ENCODE data around the gene LCE3B. TPM values are rescaled to one million over a fixed set of nuclear protein-coding genes. Genes with fewer than 3 reads are reported as not detected.
"Not testable (repeated sequence)": the region's sequence is repeated elsewhere in the genome, so short reads cannot be mapped to it uniquely, and the experiment has no call there.

Gene LCE3B, protein sequence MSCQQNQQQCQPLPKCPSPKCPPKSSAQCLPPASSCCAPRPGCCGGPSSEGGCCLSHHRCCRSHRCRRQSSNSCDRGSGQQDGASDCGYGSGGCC
- polyA plus RNA-seq (ENCODE audit: insufficient read length in 12 of 12): not detected
- long read RNA-seq, donor 1: 0 reads
- long read RNA-seq, donor 2: 0 reads
- long read RNA-seq, donor 3: 0 reads
- long read RNA-seq, donor 4: 0 reads
- long read RNA-seq, donor 5: 0 reads
- long read RNA-seq, donor 6: 0 reads
- long read RNA-seq, donor 7: 0 reads
- long read RNA-seq, donor 8: 0 reads
- long read RNA-seq, donor 9: 0 reads
- long read RNA-seq, donor 10: 0 reads
- long read RNA-seq, donor 11: 0 reads

- DNase-seq: no peak
These were observed at the start of gene LCE3B for GRCh38 chr1:152613511-152613910. Gene LCE3B, plus strand, starts transcription at chr1:152613811. Its CDS starts 0 bp downstream, at chr1:152613811.

- DNase-seq: no peak
These were observed 48.5 kb upstream of the LCE3B start for GRCh38 chr1:152565115-152565514.

DNA sequence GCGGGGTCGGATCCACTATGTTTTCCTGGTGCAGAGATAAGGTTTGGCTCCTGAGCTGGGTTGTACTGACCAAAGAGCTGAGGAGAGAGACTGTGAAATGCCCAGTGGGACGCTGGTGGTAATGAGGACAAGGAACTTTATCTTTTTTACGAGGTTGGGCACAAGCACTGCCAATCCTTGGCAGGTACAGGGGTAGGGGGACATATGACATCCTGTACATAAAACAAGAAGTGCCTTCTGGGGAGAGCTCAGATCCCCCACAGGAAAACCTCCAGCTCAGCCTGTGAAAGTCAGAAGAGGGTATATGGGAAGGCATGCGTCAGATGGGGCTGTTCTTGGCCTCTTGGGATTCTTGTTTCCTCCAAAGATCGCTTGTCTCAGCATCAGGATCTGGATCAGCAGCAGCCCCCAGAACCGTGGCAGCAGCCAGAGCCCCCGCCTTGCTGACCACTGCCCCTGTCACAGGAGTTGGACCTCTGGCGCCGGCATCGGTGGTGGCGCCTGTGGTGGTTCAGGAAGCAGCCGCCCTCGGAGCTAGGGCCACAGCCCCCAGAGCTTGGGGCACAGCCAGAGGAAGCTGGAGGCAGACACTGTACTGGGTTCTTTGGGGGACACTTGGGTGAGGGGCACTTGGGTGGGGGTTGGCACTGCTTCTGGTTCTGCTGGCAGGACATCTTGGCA, 47.9 kb upstream of the LCE3B start:
- no peak for DNase-seq

- no peak for DNase-seq
These were observed 46.9 kb upstream of the LCE3B start, which contains the start of gene LCE3E for GRCh38 chr1:152566681-152567080. Gene LCE3E, minus strand, starts transcription at chr1:152566780. Its CDS starts 572 bp downstream, at chr1:152566208.

- DNase-seq: no peak
These were observed 36.4 kb upstream of the LCE3B start for GRCh38 chr1:152577168-152577567.

GRCh38 chr1:152579526-152579925, 34.1 kb upstream of the LCE3B start:
- not testable (repeated sequence) for DNase-seq

DNA sequence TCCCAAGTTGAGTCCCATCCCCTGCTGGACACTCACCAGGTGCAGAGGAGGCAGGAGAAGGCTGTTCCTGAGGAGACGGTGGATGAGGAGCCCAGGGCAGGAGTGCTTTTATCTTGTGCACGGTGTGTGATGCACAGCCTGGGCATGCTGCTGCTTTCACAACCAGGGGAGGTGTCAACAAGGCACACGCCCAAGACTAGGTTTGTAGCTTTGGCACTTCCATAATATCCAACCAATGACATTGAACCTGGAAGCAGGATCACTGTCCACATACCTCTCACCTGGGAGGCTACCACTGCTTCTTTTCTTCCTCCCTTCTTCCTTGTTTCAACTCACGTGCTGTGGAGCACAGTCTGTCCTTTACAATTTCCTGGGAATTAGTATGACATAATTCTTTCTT, 33.2 kb upstream of the LCE3B start, which contains the start of gene LCE3D:
LCE3D (minus strand) TSS at position 84 of the 400 bp plus-strand sequence. CDS start 580 bp downstream, outside the sequence.
- no peak for DNase-seq

DNA sequence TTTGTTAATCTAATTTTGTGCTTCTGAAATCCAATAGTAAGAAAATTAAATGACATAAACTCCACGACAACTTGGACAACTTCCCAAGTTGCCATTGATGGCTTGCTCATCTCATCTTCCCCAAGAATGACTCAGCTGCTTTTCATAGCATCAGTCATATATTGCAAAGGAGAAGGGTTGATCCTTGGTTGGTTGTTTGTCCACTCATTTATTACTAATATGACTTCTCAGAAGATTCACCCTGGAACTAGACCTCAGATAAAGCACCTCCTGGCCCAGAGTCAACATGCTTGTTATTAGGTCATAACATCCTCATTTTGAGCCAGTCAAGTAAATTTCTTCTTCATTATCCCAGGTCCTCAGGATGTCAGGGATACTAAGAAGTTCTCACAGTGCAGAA, 31.0 kb upstream of the LCE3B start:
- no peak for DNase-seq

- no peak for DNase-seq
These were observed 28.0 kb upstream of the LCE3B start for GRCh38 chr1:152585586-152585985.

GRCh38 chr1:152596986-152597385, 16.6 kb upstream of the LCE3B start:
- no peak for DNase-seq

- DNase-seq: no peak
These were observed 13.7 kb upstream of the LCE3B start, which contains the start of gene LCE3C for GRCh38 chr1:152599934-152600333. Gene LCE3C, plus strand, starts transcription at chr1:152600234. Its CDS starts 498 bp downstream, at chr1:152600732.

DNA sequence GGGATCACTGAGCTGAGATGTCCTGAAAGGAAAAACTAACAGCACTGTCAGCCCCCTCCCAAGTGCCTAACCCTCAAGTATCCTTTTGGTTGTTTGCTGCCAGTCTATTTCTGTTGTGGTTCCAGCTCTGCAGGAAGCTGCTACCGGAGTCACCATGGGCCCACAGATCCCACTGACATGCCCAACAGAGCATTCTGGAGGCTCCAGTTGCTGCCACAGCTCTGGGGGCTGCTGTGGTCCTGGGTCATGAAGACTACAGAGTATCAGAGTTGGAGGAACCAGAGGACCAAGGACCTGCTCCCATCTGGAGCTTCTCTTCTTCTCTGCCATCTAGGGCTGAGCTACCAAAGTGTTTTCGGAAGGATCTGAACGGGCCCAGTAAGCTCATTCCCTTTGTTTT, 8.4 kb downstream of the LCE3B start:
- DNase-seq: no peak

- DNase-seq: peak; percentile 1
These were observed 9.2 kb downstream of the LCE3B start, which contains the start of gene LCE3A for GRCh38 chr1:152622803-152623202. Gene LCE3A, minus strand, starts transcription at chr1:152623103. Its CDS starts 0 bp downstream, at chr1:152623103.

- DNase-seq: no peak
These were observed 9.7 kb downstream of the LCE3B start for GRCh38 chr1:152623203-152623844.

GRCh38 chr1:152626744-152627143, 13.1 kb downstream of the LCE3B start:
- no peak for DNase-seq

DNA sequence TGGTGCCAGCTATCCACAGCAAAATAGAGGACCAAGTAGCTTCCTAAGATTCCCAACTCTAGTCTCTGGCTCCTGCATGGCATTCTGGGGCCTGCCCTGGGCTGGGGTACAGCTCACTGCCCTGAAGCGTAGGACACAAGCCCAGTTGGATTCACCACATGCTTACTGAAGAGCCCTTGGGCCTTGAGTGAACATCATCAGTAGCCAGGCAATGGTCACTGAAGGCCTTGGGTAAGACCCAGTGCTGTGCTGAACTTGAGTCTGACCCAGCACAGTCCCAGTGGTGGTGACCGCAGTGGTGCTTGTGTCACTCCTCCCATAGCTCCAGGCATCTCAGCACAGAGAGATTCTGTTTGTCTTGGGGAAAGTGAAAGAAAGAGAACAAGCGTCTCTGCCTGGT, 17.0 kb downstream of the LCE3B start:
- DNase-seq: no peak

DNA sequence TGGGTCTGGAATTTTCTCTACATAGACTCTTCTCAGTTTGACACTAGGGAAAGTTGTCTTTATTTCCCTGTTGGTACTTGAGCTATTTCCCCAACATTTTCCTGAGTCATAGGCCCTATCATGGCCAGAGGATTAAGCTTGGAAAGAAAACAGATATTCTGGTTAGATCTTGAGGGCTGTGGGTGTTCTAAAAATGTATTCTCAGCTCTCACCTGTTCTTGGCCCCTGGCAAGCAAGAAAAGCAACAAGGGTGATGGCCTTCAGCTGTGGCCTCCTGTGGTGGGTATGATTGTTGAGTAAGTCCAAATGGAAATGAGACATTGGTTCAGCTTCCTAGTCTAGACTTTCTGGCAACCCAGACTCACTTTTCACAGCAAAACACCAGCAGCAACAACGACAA, 26.7 kb downstream of the LCE3B start:
- no peak for DNase-seq

DNA sequence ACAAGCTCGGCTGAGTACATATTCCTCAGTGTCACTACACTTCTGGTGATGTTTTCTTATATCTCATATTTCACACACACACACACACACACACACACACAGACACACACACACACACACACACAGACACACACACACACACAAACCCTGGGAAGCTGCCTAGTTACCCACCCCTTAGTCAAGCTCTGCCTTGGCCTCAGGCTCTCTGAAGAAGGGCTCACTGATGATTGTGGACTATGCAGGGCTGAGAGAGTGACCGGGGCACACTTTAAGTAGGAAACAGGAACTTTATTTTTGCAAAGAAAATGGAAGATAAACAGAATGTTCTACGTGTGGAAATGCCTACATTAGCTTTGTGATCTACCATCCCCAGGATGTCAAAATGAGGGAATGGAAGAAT, 30.3 kb downstream of the LCE3B start:
- no peak for DNase-seq

GRCh38 chr1:152645146-152645545, 31.5 kb downstream of the LCE3B start:
- no peak for DNase-seq

GRCh38 chr1:152646656-152647055, 33.0 kb downstream of the LCE3B start:
- no peak for DNase-seq

- peak; percentile 7 for DNase-seq
These were observed 40.5 kb downstream of the LCE3B start for GRCh38 chr1:152654110-152654509.

DNA sequence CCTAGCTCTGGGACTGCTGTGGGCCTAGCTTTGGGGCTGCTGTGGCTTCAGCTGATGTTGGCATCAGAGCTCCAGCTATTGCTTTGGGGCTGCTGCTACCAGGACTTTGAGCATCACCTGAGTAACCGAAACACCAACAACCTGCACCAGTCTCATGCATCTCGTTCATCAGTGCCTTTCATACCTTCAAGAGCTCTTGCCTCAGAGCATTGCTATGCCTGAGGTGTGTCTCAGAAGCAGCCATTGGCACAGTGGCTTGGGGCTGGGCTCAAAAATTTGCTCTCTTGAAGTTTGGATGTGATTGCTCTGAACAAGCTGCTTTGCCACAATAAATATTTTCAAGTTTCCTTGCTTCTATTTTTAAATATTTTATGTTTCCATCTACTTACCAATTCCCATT, 42.8 kb downstream of the LCE3B start:
- DNase-seq: no peak
